Measurements from ENCODE around the gene WDFY1. TPM values are rescaled to one million over a fixed set of nuclear protein-coding genes. Genes with fewer than 3 reads are reported as not detected.

Gene WDFY1
- total and polyA plus RNA-seq, 3 donors from 2014 or later = 29.5 to 62.9 (median 49.4) TPM

DNA sequence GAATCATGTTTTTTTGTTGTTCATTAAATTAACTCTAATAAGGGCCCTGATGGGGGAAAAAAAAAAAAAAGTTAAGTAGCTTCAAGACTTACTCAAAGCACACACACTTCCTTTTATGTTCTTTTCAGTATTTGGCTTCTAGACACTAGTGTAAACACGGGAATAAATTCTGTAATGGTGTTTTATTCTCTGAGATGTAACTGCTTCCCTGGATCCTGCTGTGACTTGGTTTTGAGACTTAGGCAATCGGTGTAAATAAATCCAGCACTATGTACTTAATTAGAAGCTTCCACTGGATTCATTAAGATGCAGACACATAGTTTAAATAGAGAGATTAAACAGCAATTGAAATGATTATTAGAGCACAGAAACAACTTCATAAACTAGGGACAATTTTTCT, 81.6 kb downstream of the WDFY1 start:
- intact Hi-C loops (cut with DNase I; ENCODE audit: low total_unique reads) = no loop called here
- Histone ChIP-seq H3K36me3 (ENCODE audit: low read depth, missing control alignments) (no peaks in the 10 kb centered on the region), H3K9me3 (no peaks in the 10 kb centered on the region), H3K27ac (no peak overlapping the region), H3K4me1 (no peaks in the 10 kb centered on the region), H3K27me3 (no peaks in the 10 kb centered on the region), H3K4me3 (no peak overlapping the region)
- WGBS, 2 donors = 81 to 82% methylated on average over 2 of the region's 2 CpGs
- TF ChIP-seq POLR2A (IDR thresholded peaks at IDR 0.05) = no peak
- TF ChIP-seq, protein P1, sequence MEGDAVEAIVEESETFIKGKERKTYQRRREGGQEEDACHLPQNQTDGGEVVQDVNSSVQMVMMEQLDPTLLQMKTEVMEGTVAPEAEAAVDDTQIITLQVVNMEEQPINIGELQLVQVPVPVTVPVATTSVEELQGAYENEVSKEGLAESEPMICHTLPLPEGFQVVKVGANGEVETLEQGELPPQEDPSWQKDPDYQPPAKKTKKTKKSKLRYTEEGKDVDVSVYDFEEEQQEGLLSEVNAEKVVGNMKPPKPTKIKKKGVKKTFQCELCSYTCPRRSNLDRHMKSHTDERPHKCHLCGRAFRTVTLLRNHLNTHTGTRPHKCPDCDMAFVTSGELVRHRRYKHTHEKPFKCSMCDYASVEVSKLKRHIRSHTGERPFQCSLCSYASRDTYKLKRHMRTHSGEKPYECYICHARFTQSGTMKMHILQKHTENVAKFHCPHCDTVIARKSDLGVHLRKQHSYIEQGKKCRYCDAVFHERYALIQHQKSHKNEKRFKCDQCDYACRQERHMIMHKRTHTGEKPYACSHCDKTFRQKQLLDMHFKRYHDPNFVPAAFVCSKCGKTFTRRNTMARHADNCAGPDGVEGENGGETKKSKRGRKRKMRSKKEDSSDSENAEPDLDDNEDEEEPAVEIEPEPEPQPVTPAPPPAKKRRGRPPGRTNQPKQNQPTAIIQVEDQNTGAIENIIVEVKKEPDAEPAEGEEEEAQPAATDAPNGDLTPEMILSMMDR (IDR thresholded peaks at IDR 0.05) = no peak
- DNase-seq = no peak

GRCh38 chr2:223860809-223861738, 84.1 kb downstream of the WDFY1 start:
- no peaks in the 10 kb centered on the region for H3K9me3 ChIP-seq
- TF ChIP-seq, protein P1 (IDR thresholded peaks at IDR 0.05) = no peak
- no peak for TF ChIP-seq POLR2A (IDR thresholded peaks at IDR 0.05)

GRCh38 chr2:223859070-223859469, 86.1 kb downstream of the WDFY1 start:
- H3K4me3 ChIP-seq = no peak overlapping the region
- no peaks in the 10 kb centered on the region for H3K36me3 ChIP-seq (ENCODE audit: low read depth, missing control alignments)
- peaks cover 9% of the 10 kb centered on the region for H3K4me1 ChIP-seq
- H3K9me3 ChIP-seq = no peaks in the 10 kb centered on the region
- H3K27me3 ChIP-seq = no peaks in the 10 kb centered on the region
- WGBS, 2 donors = 80 to 95% methylated on average over 3 of the region's 3 CpGs
- intact Hi-C loops (cut with DNase I; ENCODE audit: low total_unique reads) = no loop called here
- DNase-seq = no peak
- no peak overlapping the region for H3K27ac ChIP-seq
- no peak for TF ChIP-seq POLR2A (IDR thresholded peaks at IDR 0.05)
- TF ChIP-seq, protein P1 (IDR thresholded peaks at IDR 0.05) = no peak

More at GRCh38 chr2:223860809-223861738, 84.1 kb downstream of the WDFY1 start:
- 72 to 82% methylated on average over 5 of the region's 5 CpGs for WGBS, 2 donors
- intact Hi-C loops (cut with DNase I; ENCODE audit: low total_unique reads) = no loop called here
- no peak overlapping the region for H3K27ac ChIP-seq
- H3K27me3 ChIP-seq = no peaks in the 10 kb centered on the region
- no peak overlapping the region for H3K4me3 ChIP-seq
- DNase-seq = no peak
- H3K36me3 ChIP-seq (ENCODE audit: low read depth, missing control alignments) = no peaks in the 10 kb centered on the region
- H3K4me1 ChIP-seq = peaks cover 6% of the 10 kb centered on the region

DNA sequence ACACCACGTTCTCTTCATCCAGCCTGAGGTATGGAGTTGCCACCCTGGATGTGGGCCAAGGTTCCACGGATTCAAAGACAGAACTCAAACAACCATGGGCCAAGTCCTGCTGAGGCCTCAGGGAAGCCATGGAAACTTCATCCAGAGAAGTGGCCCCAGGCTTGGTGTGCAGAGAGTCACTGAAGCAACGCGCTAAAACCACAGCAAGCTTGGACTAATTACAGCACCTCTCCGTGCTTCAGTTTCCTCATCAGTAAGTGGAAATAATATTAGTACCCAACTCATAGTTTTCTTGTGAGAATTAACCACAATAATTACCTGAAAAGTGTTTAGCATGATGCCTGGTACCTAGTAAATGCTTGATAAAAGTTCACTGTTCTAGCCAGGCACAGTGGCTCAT, 88.6 kb downstream of the WDFY1 start:
- WGBS, 2 donors = 78 to 80% methylated on average over 5 of the region's 5 CpGs
- intact Hi-C loops (cut with DNase I; ENCODE audit: low total_unique reads) = no loop called here
- TF ChIP-seq, protein P1 (IDR thresholded peaks at IDR 0.05) = no peak
- no peak for TF ChIP-seq POLR2A (IDR thresholded peaks at IDR 0.05)
- Histone ChIP-seq H3K27ac (no peak overlapping the region), H3K27me3 (no peaks in the 10 kb centered on the region), H3K4me3 (no peak overlapping the region), H3K9me3 (no peaks in the 10 kb centered on the region), H3K4me1 (peaks cover 9% of the 10 kb centered on the region), H3K36me3 (ENCODE audit: low read depth, missing control alignments) (no peaks in the 10 kb centered on the region)
- DNase-seq = no peak
